WTC11 (cell line): ENCODE results near the gene ITPR2.

Experiments used
- CBFB ChIP-seq: sonication (generic); formaldehyde crosslinking; IDR thresholded peaks from 2 replicates; pipeline ENCODE4 v1.8.1; 2022; ENCODE audit warnings: mild to moderate bottlenecking, low read depth, missing genetic modification reagents
- CREM ChIP-seq: sonication (generic); formaldehyde crosslinking; IDR thresholded peaks from 2 replicates; pipeline ENCODE4 v1.8.1; 2022; ENCODE audit warnings: mild to moderate bottlenecking, missing genetic modification reagents, moderate library complexity
- CTCF ChIP-seq: fragments of 200-600 bp; IDR thresholded peaks from 2 replicates; pipeline ENCODE4 v1.8.0; 2022; ENCODE audit warnings: antibody characterized with exemption
- ESRRA ChIP-seq: sonication (generic); formaldehyde crosslinking; IDR thresholded peaks from 2 replicates; pipeline ENCODE4 v1.8.1; 2022; ENCODE audit warnings: mild to moderate bottlenecking, missing genetic modification reagents, borderline replicate concordance
- MAX ChIP-seq: sonication (generic); formaldehyde crosslinking; IDR thresholded peaks from 2 replicates; pipeline ENCODE4 v1.8.0; 2022; ENCODE audit warnings: mild to moderate bottlenecking, missing genetic modification reagents
- NFATC4 ChIP-seq: fragments of 250-450 bp; sonication (Bioruptor Pico); IDR thresholded peaks from 2 replicates; pipeline ENCODE4 v1.9.0; 2021; ENCODE audit warnings: mild to moderate bottlenecking
- TEAD4 ChIP-seq: sonication (generic); formaldehyde crosslinking; IDR thresholded peaks from 2 replicates; pipeline ENCODE4 v1.8.0; 2022; ENCODE audit warnings: mild to moderate bottlenecking, missing genetic modification reagents
- USF2 ChIP-seq: sonication (generic); formaldehyde crosslinking; IDR thresholded peaks from 2 replicates; pipeline ENCODE4 v1.8.1; 2023; ENCODE audit warnings: mild to moderate bottlenecking, missing genetic modification reagents, moderate library complexity
- ZNF121 ChIP-seq: sonication (generic); formaldehyde crosslinking; IDR thresholded peaks from 2 replicates; pipeline ENCODE4 v1.8.0; 2023; ENCODE audit warnings: missing genetic modification reagents
- ZNF232 ChIP-seq: sonication (generic); formaldehyde crosslinking; IDR thresholded peaks from 2 replicates; pipeline ENCODE4 v1.8.0; 2022; ENCODE audit warnings: mild to moderate bottlenecking, missing genetic modification reagents

GRCh38 chr12:26696613-26697092 lies 136.3 kb downstream of the ITPR2 start:
- no peak for TF ChIP-seq CREM (CRISPR knock-in tag)
- no peak for TF ChIP-seq USF2 (CRISPR knock-in tag)
- TF ChIP-seq ZNF121 = no peak
- TF ChIP-seq NFATC4 (CRISPR knock-in tag) = no peak
- TF ChIP-seq CTCF = no peak
- TF ChIP-seq CBFB (CRISPR knock-in tag) = no peak
- no peak for TF ChIP-seq ESRRA (CRISPR knock-in tag)
- no peak for TF ChIP-seq TEAD4 (CRISPR knock-in tag)
- TF ChIP-seq ZNF232 (CRISPR knock-in tag) = no peak
- no peak for TF ChIP-seq MAX (CRISPR knock-in tag)
